Naive thymus-derived CD4-positive, alpha-beta T cell (primary cell): ENCODE results near the gene CCNJ. TPM values are rescaled to one million over a fixed set of nuclear protein-coding genes. Genes with fewer than 3 reads are reported as not detected.

Source experiments
- ATAC-seq: fragments of 150-1000 bp; cut with Tn5 transposase; 2 replicates; pipeline ENCODE4 v1.10.0; 2021; ENCODE audit warnings: mild to moderate bottlenecking, moderate library complexity
- CTCF ChIA-PET: fragments of 350-600 bp; sonication (Branson Sonifier 250); formaldehyde crosslinking; loops from one replicate; lab custom pipeline; 2021; ENCODE audit warnings: antibody characterized with exemption; lab: Charles Lee
- POLR2A ChIA-PET: fragments of 350-600 bp; sonication (Branson Sonifier 250); formaldehyde crosslinking; loops from one replicate; lab custom pipeline; 2021; ENCODE audit warnings: antibody characterized with exemption, inconsistent platforms; lab: Charles Lee
- DNase-seq, 9 donors: peaks; one replicate each; pipeline versions ENCODE4 v3.0.0 to v3.0.0-alpha.2; 2020 to 2022; ENCODE audit warnings: mixed read lengths in 1 of 9
- H3K27ac ChIP-seq: one replicate; pipeline ENCODE4 v1.7.0; 2013; ENCODE audit warnings: mild to moderate bottlenecking, low read depth, low read length, moderate library complexity
- H3K27me3 ChIP-seq, 2 donors: one replicate each; pipeline ENCODE4 v1.7.0; 2013; ENCODE audit warnings: low read length in 2 of 2, mild to moderate bottlenecking in 2 of 2, moderate library complexity in 2 of 2; ENCODE audit not compliant: control insufficient read depth in 2 of 2, insufficient read depth in 2 of 2
- H3K36me3 ChIP-seq, 3 experiments: 1 replicate in 2 of 3; 2 replicates in 1 of 3; pipeline ENCODE4 v1.7.0; 2013; ENCODE audit warnings: low read length in 3 of 3, mild to moderate bottlenecking in 3 of 3, moderate library complexity in 1 of 3; ENCODE audit not compliant: insufficient read depth in 3 of 3, control insufficient read depth in 2 of 3
- H3K4me1 ChIP-seq, 2 donors: one replicate each; pipeline ENCODE4 v1.7.0; 2013; ENCODE audit warnings: low read length in 2 of 2, mild to moderate bottlenecking in 2 of 2, moderate library complexity in 1 of 2; ENCODE audit not compliant: control insufficient read depth in 2 of 2, insufficient read depth in 2 of 2
- H3K4me3 ChIP-seq: 2 replicates; pipeline ENCODE4 v1.7.0; 2013; ENCODE audit warnings: mild to moderate bottlenecking, low read length
- H3K9me3 ChIP-seq, 3 experiments: 1 replicate in 2 of 3; 2 replicates in 1 of 3; pipeline ENCODE4 v1.7.0; 2013; ENCODE audit warnings: low read length in 3 of 3; ENCODE audit not compliant: control insufficient read depth in 2 of 3
- H3K27ac Mint-ChIP-seq, 9 donors: one replicate each; pipeline ENCODE4 v1.8.0; 2020 to 2022; ENCODE audit warnings: mixed read lengths in 9 of 9, mild to moderate bottlenecking in 8 of 9, moderate library complexity in 5 of 9, inconsistent platforms in 2 of 9
- H3K27me3 Mint-ChIP-seq, 5 donors: one replicate each; pipeline ENCODE4 v1.8.0; 2021 to 2022; ENCODE audit warnings: mixed read lengths in 5 of 5, mild to moderate bottlenecking in 1 of 5
- H3K36me3 Mint-ChIP-seq, 5 donors: one replicate each; pipeline ENCODE4 v1.8.0; 2020 to 2022; ENCODE audit warnings: mixed read lengths in 5 of 5, mild to moderate bottlenecking in 3 of 5, inconsistent platforms in 1 of 5
- H3K4me1 Mint-ChIP-seq, 7 donors: one replicate each; pipeline ENCODE4 v1.8.0; 2020 to 2022; ENCODE audit warnings: mixed read lengths in 7 of 7, mild to moderate bottlenecking in 3 of 7, inconsistent platforms in 1 of 7
- H3K4me3 Mint-ChIP-seq, 10 donors: one replicate each; pipeline ENCODE4 v1.8.0; 2020 to 2022; ENCODE audit warnings: mild to moderate bottlenecking in 10 of 10, mixed read lengths in 10 of 10, moderate library complexity in 6 of 10, inconsistent platforms in 2 of 10
- H3K9me3 Mint-ChIP-seq, 11 donors: one replicate each; pipeline ENCODE4 v1.8.0; 2020 to 2022; ENCODE audit warnings: mixed read lengths in 11 of 11, mild to moderate bottlenecking in 4 of 11, inconsistent platforms in 1 of 11, moderate library complexity in 1 of 11
- intact Hi-C, 2 donors: fragments of 100-400 bp; cut with micrococcal nuclease; formaldehyde crosslinking; loops; one replicate each; pipeline ENCODE4 v1.15.1; 2023
- microRNA-seq: library from miRNA; unstranded; fragments of <30 nt; microRNA quantifications from one replicate; pipeline ENCODE4 v1.2.0, GENCODE V29; 2022; ENCODE audit warnings: borderline microRNAs expressed
- polyA plus RNA-seq, 2 donors: library from polyadenylated mRNA; unstranded; fragments of 300-500 nt; fragmentation: Illumina TruSeq; gene quantifications; one replicate each; pipeline ENCODE4 v1.2.3, GENCODE V29; 2021
- total RNA-seq, 6 experiments: library from RNA in 5 of 6; stranded (reverse) in 5 of 6; gene quantifications; 1 replicate in 5 of 6; 2 replicates in 1 of 6; pipeline ENCODE4 v1.2.3 and lab custom pipeline; 2021 to 2026

The CCNJ gene
- total and polyA plus RNA-seq, 7 experiments from 2014 or later, result 1.0 to 8.0 (median 5.8) TPM

DNA sequence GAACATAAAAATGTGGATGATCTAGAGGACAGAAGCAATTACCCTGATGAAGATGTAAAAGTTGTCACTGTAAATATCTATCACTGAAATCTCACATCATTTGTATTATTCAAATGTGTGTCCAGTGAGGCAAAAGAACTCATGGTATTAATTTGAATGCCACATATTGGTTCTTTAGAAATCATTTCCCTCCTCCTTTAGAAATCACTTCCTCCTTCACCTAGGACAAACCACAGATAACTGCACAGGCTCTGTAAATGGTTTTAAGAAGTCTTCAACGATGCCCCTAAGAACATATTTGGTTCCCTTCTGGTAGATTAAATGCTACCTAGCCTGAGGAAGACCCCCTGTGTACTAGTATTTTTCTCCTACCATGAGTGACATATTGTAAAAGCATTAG is 53.6 kb downstream of the CCNJ start:
- no peak for DNase-seq
- intact Hi-C loops, result no loop called here
- Histone ChIP-seq H3K4me1 (no peaks in the 10 kb centered on the region), H3K36me3 (no peaks in the 10 kb centered on the region), H3K9me3 (no peaks in the 10 kb centered on the region), H3K27ac (no peak overlapping the region), H3K27me3 (peaks cover 3 to 7% of the 10 kb centered on the region in 2 donors), H3K4me3 (no peak overlapping the region)
- Mint-ChIP-seq H3K27ac (no peak overlapping the region), H3K9me3 (peaks cover 3 to 13% (median 6%) of the 10 kb centered on the region in 11 donors), H3K36me3 (peaks cover 4 to 20% (median 8%) of the 10 kb centered on the region in 5 donors), H3K27me3 (peaks cover 78 to 96% (median 92%) of the 10 kb centered on the region in 5 donors), H3K4me3 (no peak overlapping the region), H3K4me1 (peaks cover 0 to 2% (median 0%) of the 10 kb centered on the region in 7 donors)
- ChIA-PET CTCF (no interaction called here), POLR2A (no interaction called here)
- ATAC-seq, result no peak

DNA sequence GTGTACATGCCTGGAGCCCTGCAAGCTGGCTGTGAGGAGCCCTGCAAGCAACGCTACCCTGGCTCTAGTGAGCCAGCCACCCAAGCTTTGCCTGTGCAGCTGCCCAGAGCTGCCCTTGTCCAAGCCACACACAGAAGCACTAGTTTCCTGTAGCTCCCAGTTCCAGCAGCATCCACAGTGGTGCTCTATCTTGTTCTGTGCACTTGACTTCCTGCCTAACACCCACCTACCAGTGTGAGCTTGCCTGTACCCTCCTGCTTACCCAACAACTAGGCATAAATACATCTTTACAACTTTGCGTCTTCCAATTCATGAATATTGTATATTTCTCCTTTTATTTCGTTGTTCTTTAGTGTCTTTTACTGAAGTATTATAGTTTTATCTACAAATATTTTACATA is 54.5 kb downstream of the CCNJ start:
- Mint-ChIP-seq H3K27me3 (peaks cover 76 to 95% (median 89%) of the 10 kb centered on the region in 5 donors), H3K4me3 (no peak overlapping the region), H3K9me3 (peaks cover 2 to 8% (median 4%) of the 10 kb centered on the region in 11 donors), H3K4me1 (peaks cover 0 to 2% (median 0%) of the 10 kb centered on the region in 7 donors), H3K36me3 (peaks cover 3 to 11% (median 5%) of the 10 kb centered on the region in 5 donors), H3K27ac (no peak overlapping the region)
- Histone ChIP-seq H3K27me3 (peaks cover 3 to 5% of the 10 kb centered on the region in 2 donors), H3K36me3 (no peaks in the 10 kb centered on the region), H3K4me3 (no peak overlapping the region), H3K9me3 (no peaks in the 10 kb centered on the region), H3K4me1 (no peaks in the 10 kb centered on the region), H3K27ac (no peak overlapping the region)
- intact Hi-C loops, result no loop called here
- CTCF ChIA-PET, result no interaction called here
- DNase-seq, result no peak
- POLR2A ChIA-PET, result no interaction called here
- ATAC-seq, result no peak

DNA sequence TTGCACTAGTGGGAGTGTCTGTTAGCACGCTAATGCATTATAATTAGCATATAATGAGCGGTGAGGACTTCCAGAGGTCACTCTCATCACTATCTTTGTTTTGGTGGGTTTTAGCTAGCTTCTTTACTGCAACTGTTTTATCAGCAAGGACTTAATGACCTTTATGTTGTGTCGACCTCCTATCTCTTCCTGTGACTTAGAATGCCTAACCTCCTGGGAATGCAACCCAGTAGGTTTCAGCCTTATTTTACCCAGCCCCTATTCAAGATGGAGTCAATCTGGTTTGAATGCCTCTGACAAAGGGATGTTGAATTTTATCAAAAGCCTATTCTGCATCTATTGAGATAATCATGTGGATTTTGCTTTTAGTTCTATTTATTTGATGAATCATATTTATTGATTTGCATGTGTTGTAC is 64.2 kb downstream of the CCNJ start:
- ATAC-seq, result no peak
- Mint-ChIP-seq H3K36me3 (peaks cover 2 to 17% (median 8%) of the 10 kb centered on the region in 5 donors), H3K4me1 (no peaks in the 10 kb centered on the region), H3K4me3 (no peak overlapping the region), H3K9me3 (peaks cover 0 to 40% (median 18%) of the 10 kb centered on the region in 11 donors), H3K27ac (no peak overlapping the region), H3K27me3 (peaks cover 48 to 81% (median 78%) of the 10 kb centered on the region in 5 donors)
- Histone ChIP-seq H3K4me1 (no peaks in the 10 kb centered on the region), H3K36me3 (no peaks in the 10 kb centered on the region), H3K4me3 (no peak overlapping the region), H3K27me3 (peaks cover 4 to 7% of the 10 kb centered on the region in 2 donors), H3K27ac (no peak overlapping the region), H3K9me3 (no peaks in the 10 kb centered on the region)
- DNase-seq, result no peak
- ChIA-PET CTCF (no interaction called here), POLR2A (no interaction called here)
- intact Hi-C loops, result no loop called here

Small RNA genes within 50 kb of the gene (microRNA-seq; reads per million reads assigned to microRNA genes)
- 21.8 reads per million, percentile 32 among the genes with 10 or more reads in this experiment for gene MIR3157

Other genes with a start within 250 kb of the CCNJ start
- under 1 TPM in 2 of 5 experiments, not detected in 3; 0.64 to 0.99 TPM for gene CC2D2B, start 135.6 kb upstream of the CCNJ start, total RNA-seq
- gene CC2D2B, start 135.6 kb upstream of the CCNJ start, polyA plus RNA-seq, result not detected
- 10 to 100 TPM; 17.6 to 25.1 (median 21.5) TPM for gene ZNF518A, start 86.7 kb downstream of the CCNJ start, total RNA-seq
- 10 to 100 TPM in 1 of 2 donors, 1 to 10 TPM in 1; 7.1 to 17.6 TPM for gene ZNF518A, start 86.7 kb downstream of the CCNJ start, polyA plus RNA-seq
- gene BLNK, start 228.0 kb downstream of the CCNJ start, total RNA-seq, result 1 to 10 TPM in 2 of 5 experiments, under 1 TPM in 2, not detected in 1; 0.54 to 6.5 (median 1.5) TPM
- gene BLNK, start 228.0 kb downstream of the CCNJ start, polyA plus RNA-seq, result under 1 TPM; 0.17 to 0.18 TPM